SU-DHL-6 (cell line): ENCODE data around the gene RAPGEF5.

Experiments
- H2AFZ ChIP-seq: fragments of 200-600 bp; sonication (generic); 2 replicates; pipeline ENCODE4 v1.6.1; 2014; ENCODE audit warnings: low read depth, mild to moderate bottlenecking, moderate library complexity, mixed read lengths, antibody characterized with exemption, low read length; ENCODE audit not compliant: severe bottlenecking
- H3F3A ChIP-seq: fragments of 200-600 bp; shearing (Covaris generic); 2 replicates; pipeline ENCODE4 v1.6.0; 2016; ENCODE audit warnings: antibody characterized with exemption, mild to moderate bottlenecking; ENCODE audit not compliant: insufficient read depth
- H3K27ac ChIP-seq: fragments of 200-600 bp; sonication (generic); 2 replicates; pipeline ENCODE4 v1.5.1; 2016; ENCODE audit warnings: low read depth, mild to moderate bottlenecking, low read length, moderate library complexity, mixed read lengths
- H3K27me3 ChIP-seq: fragments of 200-600 bp; sonication (generic), shearing (Covaris generic); 2 replicates; pipeline ENCODE4 v1.6.0; 2014; ENCODE audit warnings: mild to moderate bottlenecking, low read length
- H3K36me3 ChIP-seq: fragments of 200-600 bp; sonication (generic); 2 replicates; pipeline ENCODE4 v1.6.1; 2014; ENCODE audit warnings: mild to moderate bottlenecking, low read length, mixed read lengths
- H3K4me2 ChIP-seq: fragments of 300-600, 200-600 bp; shearing (Covaris generic), sonication (generic); 2 replicates; pipeline ENCODE4 v1.6.0; 2014; ENCODE audit warnings: low read length, low read depth, mild to moderate bottlenecking; ENCODE audit not compliant: poor library complexity, severe bottlenecking
- H3K4me3 ChIP-seq: fragments of 200-600 bp; sonication (generic); 2 replicates; pipeline ENCODE4 v1.5.1; 2014; ENCODE audit warnings: antibody characterized with exemption, low read length, mild to moderate bottlenecking, mixed read lengths; ENCODE audit not compliant: insufficient read depth, poor library complexity, severe bottlenecking
- H3K79me2 ChIP-seq: fragments of 200-600 bp; sonication (generic); 2 replicates; pipeline ENCODE4 v1.6.1; 2014; ENCODE audit warnings: mild to moderate bottlenecking, low read length, moderate library complexity; ENCODE audit not compliant: insufficient read depth
- H3K9ac ChIP-seq: fragments of 200-600 bp; sonication (generic); 2 replicates; pipeline ENCODE4 v1.7.0; 2014; ENCODE audit warnings: mild to moderate bottlenecking, low read length
- H3K9me2 ChIP-seq: fragments of 200-600 bp; sonication (generic); replicated peaks from 2 replicates; pipeline ENCODE4 v1.6.1; 2014; ENCODE audit warnings: low read length; ENCODE audit not compliant: insufficient read depth
- H3K9me3 ChIP-seq: fragments of 200-600 bp; sonication (generic); 2 replicates; pipeline ENCODE4 v1.6.1; 2014; ENCODE audit warnings: low read length, mixed read lengths; ENCODE audit not compliant: insufficient read depth
- H4K20me1 ChIP-seq: fragments of 200-600 bp; sonication (generic); 2 replicates; pipeline ENCODE4 v1.6.1; 2014; ENCODE audit warnings: low read depth, mild to moderate bottlenecking, antibody characterized with exemption, low read length, moderate library complexity, mixed read lengths
- CTCF ChIP-seq: fragments of 200-600 bp; sonication (generic); IDR thresholded peaks from one replicate; pipeline ENCODE4 v1.5.1; 2017; ENCODE audit warnings: antibody characterized with exemption, mild to moderate bottlenecking, low read length, moderate library complexity; ENCODE audit not compliant: insufficient read depth, poor library complexity, severe bottlenecking
- EZH2phosphoT487 ChIP-seq: fragments of 200-600 bp; sonication (generic), shearing (Covaris generic); conservative IDR thresholded peaks from 2 replicates; pipeline ENCODE4 v1.6.1; 2018; ENCODE audit warnings: mild to moderate bottlenecking, antibody characterized with exemption, low read length, moderate library complexity, mixed read lengths

RAPGEF5 gene

GRCh38 chr7:22364900-22365299 lies 7.9 kb upstream of the RAPGEF5 start:
- no peaks in the 10 kb centered on the region for H3F3A ChIP-seq
- H3K9me2 ChIP-seq: no peaks in the 10 kb centered on the region
- H3K9ac ChIP-seq: no peak overlapping the region
- H3K9me3 ChIP-seq: no peaks in the 10 kb centered on the region
- TF ChIP-seq EZH2phosphoT487: no peak
- no peak for TF ChIP-seq CTCF
- H3K4me2 ChIP-seq: no peak overlapping the region
- H3K36me3 ChIP-seq: no peaks in the 10 kb centered on the region
- no peak overlapping the region for H2AFZ ChIP-seq
- no peaks in the 10 kb centered on the region for H4K20me1 ChIP-seq
- no peak overlapping the region for H3K27ac ChIP-seq
- H3K4me3 ChIP-seq: no peak overlapping the region
- no peaks in the 10 kb centered on the region for H3K79me2 ChIP-seq
- H3K27me3 ChIP-seq: no peaks in the 10 kb centered on the region

- Histone ChIP-seq H3F3A (no peaks in the 10 kb centered on the region), H3K4me2 (no peak overlapping the region), H4K20me1 (no peaks in the 10 kb centered on the region), H3K79me2 (no peaks in the 10 kb centered on the region), H3K9me2 (no peaks in the 10 kb centered on the region), H3K36me3 (no peaks in the 10 kb centered on the region), H3K27ac (no peak overlapping the region), H3K9me3 (no peaks in the 10 kb centered on the region), H3K9ac (no peak overlapping the region), H2AFZ (no peak overlapping the region), H3K4me3 (no peak overlapping the region), H3K27me3 (no peaks in the 10 kb centered on the region)
- TF ChIP-seq EZH2phosphoT487: no peak
- no peak for TF ChIP-seq CTCF
Observed at GRCh38 chr7:22363756-22364422, 6.9 kb upstream of the RAPGEF5 start.

- Histone ChIP-seq H3K9me2 (no peaks in the 10 kb centered on the region), H3K36me3 (no peaks in the 10 kb centered on the region), H4K20me1 (no peaks in the 10 kb centered on the region)
Observed at GRCh38 chr7:22361795-22362194, 4.8 kb upstream of the RAPGEF5 start.

More at GRCh38 chr7:22361795-22362194, 4.8 kb upstream of the RAPGEF5 start:
- Histone ChIP-seq H3K4me2 (no peak overlapping the region), H2AFZ (no peak overlapping the region), H3K79me2 (no peaks in the 10 kb centered on the region), H3K27ac (no peak overlapping the region), H3K9ac (no peak overlapping the region), H3K9me3 (no peaks in the 10 kb centered on the region), H3F3A (no peaks in the 10 kb centered on the region), H3K4me3 (no peak overlapping the region), H3K27me3 (no peaks in the 10 kb centered on the region)
- TF ChIP-seq EZH2phosphoT487 (no peak), CTCF (no peak)
